ENCODE data around the gene REV3L. TPM values are rescaled to one million over a fixed set of nuclear protein-coding genes. Genes with fewer than 3 reads are reported as not detected.

Gene REV3L
- total and polyA plus RNA-seq, 2 of the 13 experiments (the other 11 are each of a cell fraction or from before 2014, with no cell fraction given): 12.8 to 31.3 TPM

- no peak for TF ChIP-seq ELF4 (CRISPR knock-in tag; IDR thresholded peaks at IDR 0.05; ENCODE audit: borderline replicate concordance)
- no peak for TF ChIP-seq MAFG (CRISPR knock-in tag; IDR thresholded peaks at IDR 0.05)
- TF ChIP-seq, protein P1, sequence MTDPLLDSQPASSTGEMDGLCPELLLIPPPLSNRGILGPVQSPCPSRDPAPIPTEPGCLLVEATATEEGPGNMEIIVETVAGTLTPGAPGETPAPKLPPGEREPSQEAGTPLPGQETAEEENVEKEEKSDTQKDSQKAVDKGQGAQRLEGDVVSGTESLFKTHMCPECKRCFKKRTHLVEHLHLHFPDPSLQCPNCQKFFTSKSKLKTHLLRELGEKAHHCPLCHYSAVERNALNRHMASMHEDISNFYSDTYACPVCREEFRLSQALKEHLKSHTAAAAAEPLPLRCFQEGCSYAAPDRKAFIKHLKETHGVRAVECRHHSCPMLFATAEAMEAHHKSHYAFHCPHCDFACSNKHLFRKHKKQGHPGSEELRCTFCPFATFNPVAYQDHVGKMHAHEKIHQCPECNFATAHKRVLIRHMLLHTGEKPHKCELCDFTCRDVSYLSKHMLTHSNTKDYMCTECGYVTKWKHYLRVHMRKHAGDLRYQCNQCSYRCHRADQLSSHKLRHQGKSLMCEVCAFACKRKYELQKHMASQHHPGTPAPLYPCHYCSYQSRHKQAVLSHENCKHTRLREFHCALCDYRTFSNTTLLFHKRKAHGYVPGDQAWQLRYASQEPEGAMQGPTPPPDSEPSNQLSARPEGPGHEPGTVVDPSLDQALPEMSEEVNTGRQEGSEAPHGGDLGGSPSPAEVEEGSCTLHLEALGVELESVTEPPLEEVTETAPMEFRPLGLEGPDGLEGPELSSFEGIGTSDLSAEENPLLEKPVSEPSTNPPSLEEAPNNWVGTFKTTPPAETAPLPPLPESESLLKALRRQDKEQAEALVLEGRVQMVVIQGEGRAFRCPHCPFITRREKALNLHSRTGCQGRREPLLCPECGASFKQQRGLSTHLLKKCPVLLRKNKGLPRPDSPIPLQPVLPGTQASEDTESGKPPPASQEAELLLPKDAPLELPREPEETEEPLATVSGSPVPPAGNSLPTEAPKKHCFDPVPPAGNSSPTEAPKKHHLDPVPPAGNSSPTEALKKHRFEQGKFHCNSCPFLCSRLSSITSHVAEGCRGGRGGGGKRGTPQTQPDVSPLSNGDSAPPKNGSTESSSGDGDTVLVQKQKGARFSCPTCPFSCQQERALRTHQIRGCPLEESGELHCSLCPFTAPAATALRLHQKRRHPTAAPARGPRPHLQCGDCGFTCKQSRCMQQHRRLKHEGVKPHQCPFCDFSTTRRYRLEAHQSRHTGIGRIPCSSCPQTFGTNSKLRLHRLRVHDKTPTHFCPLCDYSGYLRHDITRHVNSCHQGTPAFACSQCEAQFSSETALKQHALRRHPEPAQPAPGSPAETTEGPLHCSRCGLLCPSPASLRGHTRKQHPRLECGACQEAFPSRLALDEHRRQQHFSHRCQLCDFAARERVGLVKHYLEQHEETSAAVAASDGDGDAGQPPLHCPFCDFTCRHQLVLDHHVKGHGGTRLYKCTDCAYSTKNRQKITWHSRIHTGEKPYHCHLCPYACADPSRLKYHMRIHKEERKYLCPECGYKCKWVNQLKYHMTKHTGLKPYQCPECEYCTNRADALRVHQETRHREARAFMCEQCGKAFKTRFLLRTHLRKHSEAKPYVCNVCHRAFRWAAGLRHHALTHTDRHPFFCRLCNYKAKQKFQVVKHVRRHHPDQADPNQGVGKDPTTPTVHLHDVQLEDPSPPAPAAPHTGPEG (CRISPR knock-in tag; IDR thresholded peaks at IDR 0.05): peak; percentile 89; the same call in 1 of the 2 replicates
- TF ChIP-seq ZBTB21 (CRISPR knock-in tag; IDR thresholded peaks at IDR 0.05): peak; percentile 10; the same call in 1 of the 2 replicates
- TF ChIP-seq TARDBP (CRISPR knock-in tag; IDR thresholded peaks at IDR 0.05): peak; percentile 75
- no peak for TF ChIP-seq ZNF589 (CRISPR knock-in tag; conservative IDR thresholded peaks at IDR 0.05)
- no peak; the same call in 1 of the 2 replicates for TF ChIP-seq ZNF772 (CRISPR knock-in tag; IDR thresholded peaks at IDR 0.05)
- TF ChIP-seq TSC22D2 (CRISPR knock-in tag; IDR thresholded peaks at IDR 0.05; ENCODE audit: borderline replicate concordance): peak; percentile 40; the same call in 1 of the 2 replicates
- TF ChIP-seq ZNF205 (CRISPR knock-in tag; IDR thresholded peaks at IDR 0.05): no peak
- peak; percentile 81 for TF ChIP-seq PHF20 (CRISPR knock-in tag; IDR thresholded peaks at IDR 0.05)
- peak; percentile 42 for TF ChIP-seq TAF15 (IDR thresholded peaks at IDR 0.05; ENCODE audit: low read depth, low read length, poor library complexity, severe bottlenecking)
- no peak for TF ChIP-seq RORA (CRISPR knock-in tag; IDR thresholded peaks at IDR 0.05)
- no peak for TF ChIP-seq DPF2 (CRISPR knock-in tag; IDR thresholded peaks at IDR 0.05; ENCODE audit: borderline replicate concordance, low read depth)
- TF ChIP-seq SPEN (CRISPR knock-in tag; IDR thresholded peaks at IDR 0.05; ENCODE audit: low read depth): peak; percentile 89
- no peak for TF ChIP-seq TRIM22 (IDR thresholded peaks at IDR 0.05)
- peak; percentile 93 for TF ChIP-seq ZFP91 (CRISPR knock-in tag; IDR thresholded peaks at IDR 0.05; ENCODE audit: borderline replicate concordance)
Observed at GRCh38 chr6:111482959-111483735, at the start of gene REV3L (continued).

All from HepG2 (cell line).